ENCODE results near the gene GALNT2.

Gene GALNT2

DNA sequence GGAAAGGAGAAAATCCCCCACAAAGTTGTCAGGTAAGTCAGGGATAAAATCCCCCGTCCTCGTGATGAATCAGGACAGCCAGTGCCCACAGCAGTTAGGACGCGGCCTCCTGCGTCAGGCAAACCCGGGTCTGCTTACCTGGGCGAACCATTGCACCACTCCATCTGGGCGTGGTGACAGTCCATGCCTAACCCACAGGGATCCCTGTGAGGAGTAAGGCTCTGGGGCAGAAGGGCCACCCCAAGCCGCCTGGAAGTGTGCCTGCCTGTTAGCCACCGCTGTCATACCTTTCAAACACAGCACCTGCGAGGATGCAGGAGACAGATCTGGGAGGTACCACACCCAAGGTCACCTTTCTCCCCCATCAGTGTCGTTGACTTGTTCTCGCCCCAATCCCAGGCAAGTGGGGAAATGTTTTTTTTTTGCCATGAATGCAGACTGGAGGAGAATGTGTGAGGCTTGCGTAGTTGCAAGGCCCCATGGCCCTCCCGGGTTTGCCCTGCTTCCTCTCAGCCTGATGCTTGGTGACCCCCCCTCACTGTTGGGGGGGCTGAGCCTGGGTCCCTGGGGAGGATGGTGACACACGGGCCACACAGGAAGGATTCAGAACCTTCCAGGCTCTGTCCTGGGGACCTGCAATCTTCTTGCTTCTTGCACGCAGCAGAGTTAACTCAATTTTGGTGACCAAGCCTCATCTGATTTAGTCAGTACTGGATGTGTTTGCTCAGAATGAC is 252.1 kb downstream of the GALNT2 start:
- TF ChIP-seq, protein P1, sequence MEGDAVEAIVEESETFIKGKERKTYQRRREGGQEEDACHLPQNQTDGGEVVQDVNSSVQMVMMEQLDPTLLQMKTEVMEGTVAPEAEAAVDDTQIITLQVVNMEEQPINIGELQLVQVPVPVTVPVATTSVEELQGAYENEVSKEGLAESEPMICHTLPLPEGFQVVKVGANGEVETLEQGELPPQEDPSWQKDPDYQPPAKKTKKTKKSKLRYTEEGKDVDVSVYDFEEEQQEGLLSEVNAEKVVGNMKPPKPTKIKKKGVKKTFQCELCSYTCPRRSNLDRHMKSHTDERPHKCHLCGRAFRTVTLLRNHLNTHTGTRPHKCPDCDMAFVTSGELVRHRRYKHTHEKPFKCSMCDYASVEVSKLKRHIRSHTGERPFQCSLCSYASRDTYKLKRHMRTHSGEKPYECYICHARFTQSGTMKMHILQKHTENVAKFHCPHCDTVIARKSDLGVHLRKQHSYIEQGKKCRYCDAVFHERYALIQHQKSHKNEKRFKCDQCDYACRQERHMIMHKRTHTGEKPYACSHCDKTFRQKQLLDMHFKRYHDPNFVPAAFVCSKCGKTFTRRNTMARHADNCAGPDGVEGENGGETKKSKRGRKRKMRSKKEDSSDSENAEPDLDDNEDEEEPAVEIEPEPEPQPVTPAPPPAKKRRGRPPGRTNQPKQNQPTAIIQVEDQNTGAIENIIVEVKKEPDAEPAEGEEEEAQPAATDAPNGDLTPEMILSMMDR (IDR thresholded peaks at IDR 0.05; ENCODE audit: control insufficient read depth, insufficient read depth, low read depth, low read length, missing control alignments), result no peak
- no peak overlapping the region for H3K4me3 ChIP-seq (ENCODE audit: control insufficient read depth, low read depth, low read length)
- DNase-seq (ENCODE audit: low read depth), result no peak

DNA sequence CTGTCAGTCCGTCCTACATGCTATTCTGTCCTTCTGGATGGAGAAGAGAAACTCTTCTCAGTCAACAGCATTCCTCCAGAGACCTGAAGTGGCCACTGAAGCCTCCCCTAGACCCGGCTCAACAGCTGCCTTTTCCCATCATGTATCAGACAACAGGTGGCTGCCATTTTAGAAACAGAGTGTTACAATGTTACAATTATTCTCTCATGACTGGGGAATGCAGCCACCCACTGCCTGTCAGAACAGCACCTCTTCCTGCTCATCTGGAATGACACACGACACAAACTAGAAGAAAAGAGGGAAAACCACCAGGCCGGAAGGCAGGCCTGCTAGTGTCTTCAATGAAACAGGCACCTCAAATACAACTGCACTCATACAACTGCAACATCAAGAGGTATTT is 253.8 kb downstream of the GALNT2 start:
- TF ChIP-seq, protein P1 (IDR thresholded peaks at IDR 0.05; ENCODE audit: control insufficient read depth, insufficient read depth, low read depth, low read length, missing control alignments), result no peak
- no peak for DNase-seq (ENCODE audit: low read depth)
- no peak overlapping the region for H3K4me3 ChIP-seq (ENCODE audit: control insufficient read depth, low read depth, low read length)

DNA sequence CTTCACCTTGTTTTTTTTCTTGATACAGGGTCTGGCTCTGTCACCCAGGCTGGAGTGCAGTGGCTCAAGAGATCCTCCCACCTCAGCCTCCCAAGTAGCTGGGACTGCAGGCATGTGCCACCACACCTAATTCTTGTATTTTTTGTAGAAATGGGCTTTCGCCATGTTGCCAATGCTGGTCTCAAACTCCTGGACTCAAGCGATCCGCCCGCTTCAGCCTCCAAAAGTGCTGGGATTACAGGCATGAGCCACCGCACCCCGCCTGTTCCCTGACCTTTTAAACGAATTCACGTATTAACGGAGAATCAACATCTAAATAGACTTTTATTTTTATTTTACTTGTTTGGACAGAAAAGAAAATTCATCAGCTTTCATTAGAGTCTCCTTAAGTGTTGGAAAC is 254.3 kb downstream of the GALNT2 start:
- no peak for DNase-seq (ENCODE audit: low read depth)
- TF ChIP-seq, protein P1 (IDR thresholded peaks at IDR 0.05; ENCODE audit: control insufficient read depth, insufficient read depth, low read depth, low read length, missing control alignments), result no peak
- no peak overlapping the region for H3K4me3 ChIP-seq (ENCODE audit: control insufficient read depth, low read depth, low read length)

DNA sequence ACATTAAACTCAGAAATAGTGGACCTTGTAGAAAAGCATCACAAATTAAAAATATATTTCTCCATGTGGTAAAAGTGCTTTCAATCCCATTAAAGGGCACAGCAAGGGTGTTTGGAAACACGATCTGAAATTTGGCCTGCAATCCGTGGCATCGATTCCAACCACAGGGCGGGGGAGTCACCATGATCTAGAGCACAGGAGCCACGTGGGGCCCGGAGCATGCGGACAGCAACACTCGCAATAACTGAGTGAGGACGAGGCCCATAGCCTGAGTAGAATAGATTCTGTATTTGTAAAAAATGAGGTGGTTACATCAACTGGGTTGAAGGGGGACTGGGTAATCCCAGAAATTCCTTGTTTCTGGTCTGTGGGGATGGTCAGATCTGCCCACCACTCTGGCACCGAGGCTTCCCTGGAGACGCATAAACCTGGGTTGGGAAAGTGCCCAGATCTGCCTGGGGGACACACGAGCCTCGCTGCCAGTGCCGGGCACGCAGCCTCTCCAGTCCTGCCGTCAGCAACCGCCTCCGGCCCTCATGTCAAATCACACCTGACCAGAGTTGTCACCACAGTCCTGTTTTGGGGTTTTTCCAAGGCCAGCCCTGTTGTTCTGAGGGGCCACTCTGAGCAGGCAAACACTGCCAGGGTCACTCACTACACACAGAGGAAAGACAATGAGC is 254.8 kb downstream of the GALNT2 start:
- H3K4me3 ChIP-seq (ENCODE audit: control insufficient read depth, low read depth, low read length), result no peak overlapping the region
- DNase-seq (ENCODE audit: low read depth), result no peak
- TF ChIP-seq, protein P1 (IDR thresholded peaks at IDR 0.05; ENCODE audit: control insufficient read depth, insufficient read depth, low read depth, low read length, missing control alignments), result no peak

DNA sequence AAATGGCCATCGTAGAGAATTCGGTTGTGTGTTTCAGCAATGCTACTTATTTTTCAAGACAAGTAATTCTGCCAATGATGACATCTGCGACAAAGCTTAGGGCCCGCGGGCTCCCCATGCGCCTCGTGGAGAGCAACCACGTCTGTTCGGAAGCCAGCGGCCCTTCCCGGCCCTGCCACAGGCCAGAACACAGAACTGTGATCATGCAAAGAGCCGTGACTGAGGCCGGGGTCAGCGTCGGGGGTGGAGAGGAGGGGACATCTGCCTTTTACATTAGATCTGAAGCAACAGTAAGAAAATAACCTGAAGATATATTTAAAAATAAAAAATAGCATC is 255.4 kb downstream of the GALNT2 start:
- TF ChIP-seq, protein P1 (IDR thresholded peaks at IDR 0.05; ENCODE audit: control insufficient read depth, insufficient read depth, low read depth, low read length, missing control alignments), result no peak
- no peak overlapping the region for H3K4me3 ChIP-seq (ENCODE audit: control insufficient read depth, low read depth, low read length)

DNA sequence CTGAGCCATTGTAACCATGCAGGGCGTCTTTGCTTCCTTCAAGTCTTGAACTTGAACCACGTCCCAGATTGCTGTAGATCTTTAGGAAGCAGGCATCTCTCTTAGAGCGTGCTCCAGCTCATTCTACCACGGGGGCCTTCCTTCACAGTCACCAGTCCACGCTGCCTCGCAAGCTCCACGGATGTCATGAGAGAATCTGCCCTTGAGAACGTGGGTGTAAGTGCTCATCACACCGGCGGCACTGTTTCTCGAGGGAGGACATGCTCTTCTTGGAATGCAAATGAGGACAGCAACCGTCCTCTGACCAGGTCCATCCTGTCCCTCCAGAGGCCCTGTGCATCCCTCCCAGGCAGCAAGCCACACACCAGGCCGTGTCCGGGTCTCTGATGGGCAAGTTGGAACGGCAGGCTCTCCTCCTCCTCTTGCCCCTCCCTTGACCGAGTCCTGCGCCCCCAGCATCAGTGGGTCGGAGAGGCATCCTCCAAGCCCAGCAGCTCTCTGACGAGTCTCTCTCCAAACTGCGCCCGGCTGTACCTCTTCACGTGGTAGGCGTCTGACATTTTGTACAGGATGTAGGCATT is 256.0 kb downstream of the GALNT2 start:
- no peak for DNase-seq (ENCODE audit: low read depth)
- TF ChIP-seq, protein P1 (IDR thresholded peaks at IDR 0.05; ENCODE audit: control insufficient read depth, insufficient read depth, low read depth, low read length, missing control alignments), result no peak
- H3K4me3 ChIP-seq (ENCODE audit: control insufficient read depth, low read depth, low read length), result no peak overlapping the region

More for the DNA sequence above, 255.4 kb downstream of the GALNT2 start:
- DNase-seq (ENCODE audit: low read depth), result no peak
